Measurements from ENCODE around the gene ELFN2. TPM values are rescaled to one million over a fixed set of nuclear protein-coding genes. Genes with fewer than 3 reads are reported as not detected.

ELFN2 gene
- total and polyA plus RNA-seq, 4 donors, result 0.07 to 0.19 (median 0.08) TPM; not detected in 1

DNA sequence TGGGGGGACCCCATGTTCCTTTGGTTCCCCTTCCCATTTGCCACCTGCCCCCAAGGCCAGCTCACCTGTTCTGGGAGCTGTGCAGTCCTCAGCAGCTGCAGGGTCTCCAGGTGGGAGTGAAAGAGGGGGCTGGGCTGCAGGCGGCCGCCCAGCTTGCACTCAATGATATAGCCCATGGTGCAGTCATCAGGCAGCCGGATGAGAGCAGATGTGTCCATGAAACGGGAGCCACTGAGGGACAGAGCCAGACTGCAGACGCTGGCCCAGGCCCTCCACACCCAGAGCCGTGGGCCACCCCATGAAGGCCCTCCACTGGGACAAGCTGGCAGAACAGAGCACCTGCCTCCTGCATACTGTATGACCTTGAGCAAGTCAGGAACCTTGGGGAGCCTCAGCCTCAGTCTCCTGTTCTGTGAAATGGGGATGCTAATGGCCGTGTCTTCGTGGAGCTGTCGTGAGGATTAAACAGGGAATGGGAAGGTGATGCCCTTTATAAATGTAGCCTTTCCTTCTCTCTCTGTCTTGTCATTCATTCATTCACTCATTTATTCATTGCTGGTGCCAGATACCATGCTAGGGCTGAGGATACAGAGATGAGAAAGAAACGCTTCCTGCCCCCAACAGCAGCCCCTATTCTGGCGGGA lies 47.3 kb upstream of the ELFN2 start:
- no peak overlapping the region for H3K9ac ChIP-seq (ENCODE audit: low read depth in 1 of 2, low read length in 2 of 2)
- no peaks in the 10 kb centered on the region for H3K4me1 ChIP-seq (ENCODE audit: control insufficient read depth in 4 of 4, insufficient read depth in 4 of 4, low read length in 3 of 4)
- WGBS, result 91% methylated on average over 11 of the region's 11 CpGs
- H3K27me3 ChIP-seq (ENCODE audit: control insufficient read depth in 4 of 4, insufficient read depth in 4 of 4, low read length in 3 of 4), result no peaks in the 10 kb centered on the region
- H3K9me3 ChIP-seq (ENCODE audit: control insufficient read depth in 4 of 4, low read length in 3 of 4), result no peaks in the 10 kb centered on the region
- TF ChIP-seq TAF1 (conservative IDR thresholded peaks at IDR 0.05) (no peak), JUND (IDR thresholded peaks at IDR 0.05) (no peak), HNF4G (IDR thresholded peaks at IDR 0.05) (no peak), SP1 (IDR thresholded peaks at IDR 0.05) (no peak), RXRA (IDR thresholded peaks at IDR 0.05) (no peak), REST (IDR thresholded peaks at IDR 0.05) (no peak), GABPA (IDR thresholded peaks at IDR 0.05 in 1 of 2, conservative IDR thresholded peaks at IDR 0.05 in 1 of 2) (no peak)
- TF ChIP-seq, protein P1, sequence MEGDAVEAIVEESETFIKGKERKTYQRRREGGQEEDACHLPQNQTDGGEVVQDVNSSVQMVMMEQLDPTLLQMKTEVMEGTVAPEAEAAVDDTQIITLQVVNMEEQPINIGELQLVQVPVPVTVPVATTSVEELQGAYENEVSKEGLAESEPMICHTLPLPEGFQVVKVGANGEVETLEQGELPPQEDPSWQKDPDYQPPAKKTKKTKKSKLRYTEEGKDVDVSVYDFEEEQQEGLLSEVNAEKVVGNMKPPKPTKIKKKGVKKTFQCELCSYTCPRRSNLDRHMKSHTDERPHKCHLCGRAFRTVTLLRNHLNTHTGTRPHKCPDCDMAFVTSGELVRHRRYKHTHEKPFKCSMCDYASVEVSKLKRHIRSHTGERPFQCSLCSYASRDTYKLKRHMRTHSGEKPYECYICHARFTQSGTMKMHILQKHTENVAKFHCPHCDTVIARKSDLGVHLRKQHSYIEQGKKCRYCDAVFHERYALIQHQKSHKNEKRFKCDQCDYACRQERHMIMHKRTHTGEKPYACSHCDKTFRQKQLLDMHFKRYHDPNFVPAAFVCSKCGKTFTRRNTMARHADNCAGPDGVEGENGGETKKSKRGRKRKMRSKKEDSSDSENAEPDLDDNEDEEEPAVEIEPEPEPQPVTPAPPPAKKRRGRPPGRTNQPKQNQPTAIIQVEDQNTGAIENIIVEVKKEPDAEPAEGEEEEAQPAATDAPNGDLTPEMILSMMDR (IDR thresholded peaks at IDR 0.05; ENCODE audit: low read depth, low read length, missing input control), result no peak
- H3K36me3 ChIP-seq (ENCODE audit: control insufficient read depth in 4 of 4, insufficient read depth in 3 of 4, low read depth in 1 of 4, low read length in 3 of 4), result peaks cover 0 to 3% (median 0%) of the 10 kb centered on the region in 4 donors
- H3K27ac ChIP-seq (ENCODE audit: low read depth in 1 of 2, low read length in 2 of 2), result no peak overlapping the region
- no peak overlapping the region for H3K4me3 ChIP-seq (ENCODE audit: low read depth in 1 of 3, low read length in 3 of 3)
- DNase-seq (ENCODE audit: low spot score), result no peak

GRCh38 chr22:37473437-37473946 lies 46.2 kb upstream of the ELFN2 start:
- Histone ChIP-seq H3K9ac (ENCODE audit: low read depth in 1 of 2, low read length in 2 of 2) (no peak overlapping the region), H3K36me3 (ENCODE audit: control insufficient read depth in 4 of 4, insufficient read depth in 3 of 4, low read depth in 1 of 4, low read length in 3 of 4) (peaks cover 0 to 3% (median 0%) of the 10 kb centered on the region in 4 donors), H3K27me3 (ENCODE audit: control insufficient read depth in 4 of 4, insufficient read depth in 4 of 4, low read length in 3 of 4) (no peaks in the 10 kb centered on the region), H3K4me3 (ENCODE audit: low read depth in 1 of 3, low read length in 3 of 3) (no peak overlapping the region), H3K9me3 (ENCODE audit: control insufficient read depth in 4 of 4, low read length in 3 of 4) (no peaks in the 10 kb centered on the region), H3K4me1 (ENCODE audit: control insufficient read depth in 4 of 4, insufficient read depth in 4 of 4, low read length in 3 of 4) (no peaks in the 10 kb centered on the region), H3K27ac (ENCODE audit: low read depth in 1 of 2, low read length in 2 of 2) (no peak overlapping the region)
- no peak for DNase-seq (ENCODE audit: low spot score)
- 84% methylated on average over 8 of the region's 8 CpGs for WGBS
- no peak for TF ChIP-seq GABPA (IDR thresholded peaks at IDR 0.05 in 1 of 2, conservative IDR thresholded peaks at IDR 0.05 in 1 of 2)
- TF ChIP-seq, protein P1 (IDR thresholded peaks at IDR 0.05; ENCODE audit: low read depth, low read length, missing input control), result no peak
- no peak for TF ChIP-seq ZBTB33 (IDR thresholded peaks at IDR 0.05)
- no peak for TF ChIP-seq EGR1 (IDR thresholded peaks at IDR 0.05; ENCODE audit: low read depth in 2 of 2)
- no peak for TF ChIP-seq NR2F2 (IDR thresholded peaks at IDR 0.05)
- no peak for TF ChIP-seq YY1 (IDR thresholded peaks at IDR 0.05)

Data from liver (tissue), 9 donors.